K562 (cell line): Measurements from ENCODE around the gene IKBKG. TPM values are rescaled to one million over a fixed set of nuclear protein-coding genes. Genes with fewer than 3 reads are reported as not detected.

Source experiments
- ATAC-seq: fragments of 200-7000 bp; cut with Tn5 transposase; 3 replicates; pipeline ENCODE4 v1.9.1; 2020; ENCODE audit warnings: moderate library complexity
- BruUV-seq: library from RNA; stranded (reverse); fragments of 400-500 nt; replicated peaks from 2 replicates; lab custom pipeline; 2021; lab: Mats Ljungman, UMichigan
- CTCF ChIA-PET: fragments of 300-600 bp; formaldehyde crosslinking; extraction: SDS; loops from one replicate; lab custom pipeline; 2021; ENCODE audit warnings: low intra/inter-chr PET ratio; lab: Yijun Ruan, JAX
- POLR2A ChIA-PET: fragments of 300-600, 350-650 bp; sonication (Branson Sonifier 250); formaldehyde crosslinking; extraction: SDS; loops from one replicate; lab custom pipeline; 2021; ENCODE audit warnings: antibody characterized with exemption, inconsistent platforms; lab: Yijun Ruan, JAX
- DNase-seq, 4 experiments: peaks; one replicate each; pipeline versions ENCODE4 v3.0.0 to v3.0.0-alpha.2; 2011 to 2018; ENCODE audit warnings: low spot score in 3 of 4, mixed read lengths in 3 of 4; ENCODE audit errors: extremely low read depth in 1 of 4
- FAIRE-seq: peaks from 2 replicates; lab custom pipeline; 2011; peaks lifted over from hg19 to GRCh38; lab: Jason Lieb, UNC
- H2AFZ ChIP-seq: 2 replicates; pipeline ENCODE4 v1.6.0; 2011; ENCODE audit warnings: low read depth, low read length, control low read depth, inconsistent platforms
- H3K27ac ChIP-seq: fragments of 200-600 bp; 3 replicates; pipeline ENCODE4 v1.8.0; 2011; ENCODE audit warnings: low read depth, mild to moderate bottlenecking, control low read depth, inconsistent platforms, low read length, moderate library complexity, mixed read lengths; ENCODE audit errors: extremely low read depth
- H3K27me3 ChIP-seq, 2 experiments: fragments of 300-600 bp in 1 of 2; 2 replicates in 1 of 2; 3 replicates in 1 of 2; pipeline versions ENCODE4 v1.6.0 to v1.8.0; 2011; ENCODE audit warnings: inconsistent platforms in 2 of 2, low read length in 2 of 2, mild to moderate bottlenecking in 1 of 2, mixed read lengths in 1 of 2, moderate library complexity in 1 of 2; ENCODE audit not compliant: control insufficient read depth in 2 of 2, insufficient read depth in 2 of 2
- H3K36me3 ChIP-seq: fragments of 300-600 bp; 3 replicates; pipeline ENCODE4 v1.8.0; 2011; ENCODE audit warnings: mild to moderate bottlenecking, low read length, inconsistent platforms; ENCODE audit not compliant: control insufficient read depth, insufficient read depth
- H3K4me1 ChIP-seq, 2 experiments: fragments of 200-600 bp in 1 of 2; replicated peaks in 1 of 2; 2 replicates in 1 of 2; 3 replicates in 1 of 2; pipeline versions ENCODE4 v1.5.1 to v1.8.0; 2011; ENCODE audit warnings: inconsistent platforms in 2 of 2, low read length in 2 of 2, mild to moderate bottlenecking in 1 of 2, mixed read lengths in 1 of 2, moderate library complexity in 1 of 2; ENCODE audit not compliant: control insufficient read depth in 2 of 2, insufficient read depth in 2 of 2
- H3K4me2 ChIP-seq: 2 replicates; pipeline ENCODE4 v1.6.1; 2011; ENCODE audit warnings: low read length, control low read depth, inconsistent platforms, mixed read lengths; ENCODE audit not compliant: insufficient read depth
- H3K4me3 ChIP-seq: fragments of 200-600 bp; sonication (generic), shearing (Covaris generic); 2 replicates; pipeline ENCODE4 v1.5.1; 2016; ENCODE audit warnings: control low read depth, inconsistent platforms
- H3K79me2 ChIP-seq: fragments of 200-600 bp; 3 replicates; pipeline ENCODE4 v1.8.0; 2011; ENCODE audit warnings: low read length, inconsistent platforms; ENCODE audit not compliant: control insufficient read depth, insufficient read depth
- H3K9ac ChIP-seq, 2 experiments: 2 replicates each; pipeline versions ENCODE4 v1.6.0 to v1.6.1; 2011; ENCODE audit warnings: low read depth in 2 of 2, low read length in 2 of 2, control low read depth in 1 of 2, inconsistent platforms in 1 of 2, mild to moderate bottlenecking in 1 of 2, mixed read lengths in 1 of 2; ENCODE audit not compliant: insufficient read depth in 1 of 2
- H3K9me1 ChIP-seq: one replicate; pipeline ENCODE4 v1.6.0; 2011; ENCODE audit warnings: inconsistent platforms, mild to moderate bottlenecking, low read length, moderate library complexity; ENCODE audit not compliant: control insufficient read depth, insufficient read depth
- H3K9me3 ChIP-seq: replicated peaks from 2 replicates; pipeline ENCODE4 v1.5.1; 2011; ENCODE audit warnings: low read depth, low read length, inconsistent platforms; ENCODE audit not compliant: control insufficient read depth, insufficient read depth
- H4K20me1 ChIP-seq: replicated peaks from 2 replicates; pipeline ENCODE4 v1.6.1; 2011; ENCODE audit warnings: low read length, inconsistent platforms, mixed read lengths; ENCODE audit not compliant: control insufficient read depth, insufficient read depth
- KAT7 ChIP-seq: sonication (generic); formaldehyde crosslinking; IDR thresholded peaks from 2 replicates; pipeline ENCODE4 v1.8.0; 2022; ENCODE audit warnings: missing genetic modification reagents, mild to moderate bottlenecking, borderline replicate concordance
- LCOR ChIP-seq: sonication (generic); formaldehyde crosslinking; IDR thresholded peaks from 2 replicates; pipeline ENCODE4 v1.8.0; 2022; ENCODE audit warnings: mild to moderate bottlenecking, missing genetic modification reagents
- ZBTB49 ChIP-seq: sonication (generic); formaldehyde crosslinking; IDR thresholded peaks from 2 replicates; pipeline ENCODE4 v1.8.0; 2022; ENCODE audit warnings: missing genetic modification reagents, mild to moderate bottlenecking, borderline replicate concordance
- WGBS: fragments of 100-300 bp; shearing (Covaris generic); methylation state at CpG from one replicate; pipeline ENCODE4 v1.1.6; 2016; ENCODE audit warnings: low coverage, mixed read lengths; ENCODE audit not compliant: insufficient coverage; ENCODE audit errors: missing lambda C conversion rate; 5-methylcytosine and 5-hydroxymethylcytosine counted together
- in situ Hi-C: fragments of 300-500 bp; cut with MboI; formaldehyde crosslinking; loops from 4 replicates; pipeline ENCODE4 v1.15.0; 2018; ENCODE audit warnings: inconsistent platforms, mixed read lengths
- intact Hi-C: fragments of 100-400 bp; cut with micrococcal nuclease; formaldehyde crosslinking; loops from 2 replicates; pipeline ENCODE4 v1.14.2; 2022
- polyA plus RNA-seq, 8 experiments: library from polyadenylated mRNA; depleted of rRNA in 4 of 8; stranded (reverse) in 5 of 8; unstranded in 3 of 8; fragments of >200 nt; fragmentation: Nextera tagmentation in 2 of 8; fragmentation: Illumina TruSeq in 1 of 8; extraction: Ambion mirVana in 2 of 8; extraction: Trizol in 1 of 8; gene quantifications; 2 replicates each; pipeline versions ENCODE4 v1.2.1 to v1.2.3, GENCODE V29; 2011 to 2014; ENCODE audit warnings: inconsistent platforms in 1 of 8, missing spikeins in 1 of 8
- total RNA-seq, 7 experiments: library from RNA; depleted of rRNA in 6 of 7; stranded (reverse); fragments of >200 nt in 6 of 7; fragmentation: Illumina TruSeq in 2 of 7; extraction: Trizol in 2 of 7; gene quantifications; 2 replicates each; pipeline versions ENCODE4 v1.2.1 to v1.2.3, GENCODE V29; 2011 to 2021; ENCODE audit warnings: low replicate concordance in 1 of 7

IKBKG gene
- total and polyA plus RNA-seq, 9 of the 15 experiments (the other 6 are each of a cell fraction or from before 2014, with no cell fraction given) = 0.68 to 60.0 (median 21.9) TPM

DNA sequence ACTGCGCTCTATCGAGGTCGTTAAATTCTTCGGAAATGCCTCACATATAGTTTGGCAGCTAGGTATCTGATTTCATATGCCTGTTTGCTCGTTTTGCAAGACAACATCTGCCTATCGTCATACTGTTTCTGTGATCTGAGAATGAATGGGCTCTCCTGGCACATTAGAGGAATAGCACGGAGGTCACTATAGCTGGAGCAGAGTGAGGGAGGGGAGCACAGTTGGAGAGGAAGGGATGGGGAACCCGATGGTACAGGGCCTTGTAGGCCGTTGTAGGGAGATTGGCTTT lies 552 bp downstream of the IKBKG start:
- Histone ChIP-seq H3K9ac (peak overlapping the region; percentile 95), H3K4me1 (peaks cover 32 to 46% of the 10 kb centered on the region in 2 experiments; a peak in 4 of 5 replicates), H3K27me3 (no peaks in the 10 kb centered on the region), H4K20me1 (0 out of 2 replicates have a peak, but pooled peaks cover 17% of the 10 kb centered on the region), H3K79me2 (peaks cover 78% of the 10 kb centered on the region), H3K27ac (peak overlapping the region; percentile 98), H3K4me2 (peak overlapping the region; percentile 100), H3K36me3 (peaks cover 46% of the 10 kb centered on the region), H2AFZ (0 out of 2 replicates have a peak overlapping the region, but pooled peaks have one; percentile 90), H3K4me3 (peak overlapping the region; percentile 98), H3K9me3 (no peaks in the 10 kb centered on the region), H3K9me1 (peaks cover 6% of the 10 kb centered on the region)
- 2% methylated on average over 9 of the region's 9 CpGs for WGBS
- DNase-seq = no peak
- CTCF ChIA-PET = no interaction called here
- no peak for FAIRE-seq
- TF ChIP-seq ZBTB49 (CRISPR knock-in tag) (no peak), LCOR (CRISPR knock-in tag) (0 out of 2 replicates have a peak, but pooled peaks have one; percentile 23), KAT7 (CRISPR knock-in tag) (0 out of 2 replicates have a peak, but pooled peaks have one; percentile 26)
- intact Hi-C loops = no loop called here
- POLR2A ChIA-PET = interaction anchor here (0.7 to 1.3 kb wide), 4 partner anchors 32 to 861 kb away, joined by 3 read pairs; partner anchors contain the start of genes FAM3A and SLC6A8
- in situ Hi-C loops = loop anchor here (25.0 kb wide), 1 partner anchor 386 kb away; no protein-coding TSS in a partner anchor
- BruUV-seq = TSS peak; percentile 52
- ATAC-seq = no peak
